Measurements from ENCODE around the gene RNASEH1.
"Not testable (repeated sequence)": the region's sequence is repeated elsewhere in the genome, so short reads cannot be mapped to it uniquely, and the experiment has no call there.

Gene RNASEH1

GRCh38 chr2:3519255-3520205, 38.6 kb downstream of the RNASEH1 start, which contains the start of gene ADI1:
TSS of gene ADI1 (minus strand) at chr2:3519531. CDS start at chr2:3519487, 44 bp downstream.
- DNase-seq (ENCODE audit: low read depth in 3 of 3) = peak; percentile 55 to 81 (median 65)

GRCh38 chr2:3518496-3519254, 39.5 kb downstream of the RNASEH1 start:
- peak; percentile 96 to 98 (median 97) for DNase-seq (ENCODE audit: low read depth in 3 of 3)

GRCh38 chr2:3517948-3518495, 40.1 kb downstream of the RNASEH1 start:
- no peak for DNase-seq (ENCODE audit: low read depth in 3 of 3)

- DNase-seq (ENCODE audit: low read depth in 3 of 3) = no peak
Observed at GRCh38 chr2:3516831-3517230, 41.3 kb downstream of the RNASEH1 start.

- not testable (repeated sequence) for DNase-seq (ENCODE audit: low read depth in 3 of 3)
Observed at GRCh38 chr2:3515438-3515837, 42.7 kb downstream of the RNASEH1 start.

GRCh38 chr2:3513026-3513810, 44.9 kb downstream of the RNASEH1 start:
- DNase-seq (ENCODE audit: low read depth in 3 of 3) = no peak

- DNase-seq (ENCODE audit: low read depth in 3 of 3) = no peak
Observed at GRCh38 chr2:3512086-3512485, 46.0 kb downstream of the RNASEH1 start.

- no peak for DNase-seq (ENCODE audit: low read depth in 3 of 3)
Observed at GRCh38 chr2:3505771-3506170, 52.4 kb downstream of the RNASEH1 start.

- no peak for DNase-seq (ENCODE audit: low read depth in 3 of 3)
Observed at GRCh38 chr2:3504741-3505140, 53.4 kb downstream of the RNASEH1 start.

GRCh38 chr2:3503483-3503882, 54.6 kb downstream of the RNASEH1 start:
- no peak for DNase-seq (ENCODE audit: low read depth in 3 of 3)

- no peak for DNase-seq (ENCODE audit: low read depth in 3 of 3)
Observed at GRCh38 chr2:3503046-3503445, 55.1 kb downstream of the RNASEH1 start.

GRCh38 chr2:3500326-3500899, 57.7 kb downstream of the RNASEH1 start:
- no peak for DNase-seq (ENCODE audit: low read depth in 3 of 3)

GRCh38 chr2:3498783-3499394, 59.2 kb downstream of the RNASEH1 start:
- DNase-seq (ENCODE audit: low read depth in 3 of 3) = no peak

GRCh38 chr2:3496708-3497080, 61.4 kb downstream of the RNASEH1 start:
- not testable (repeated sequence) for DNase-seq (ENCODE audit: low read depth in 3 of 3)
